ENCODE results near the gene TRMT2B. TPM values are rescaled to one million over a fixed set of nuclear protein-coding genes. Genes with fewer than 3 reads are reported as not detected.

Gene TRMT2B
- total and polyA plus RNA-seq, 4 donors, result 7.9 to 22.4 (median 14.8) TPM

DNA sequence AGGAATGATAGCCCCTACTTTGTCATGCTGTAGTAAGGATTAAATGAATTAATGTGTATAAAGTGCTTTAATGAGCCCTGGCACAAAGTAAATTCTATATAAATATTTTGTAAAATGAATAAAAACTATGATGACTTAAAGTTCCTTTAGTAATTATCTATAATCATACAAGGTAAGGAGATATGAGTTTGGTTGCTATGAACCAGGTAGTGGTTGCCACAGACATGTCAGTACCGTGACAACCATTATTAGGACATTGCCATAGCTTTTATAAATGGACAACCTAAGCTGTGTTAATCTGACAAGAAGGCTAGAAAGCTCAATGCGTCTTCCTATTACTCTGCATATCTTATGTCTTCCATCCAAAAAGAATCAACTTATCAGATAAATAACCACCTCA, 82.5 kb downstream of the TRMT2B start, which contains the start of gene ARL13A:
Gene ARL13A, plus strand, starts transcription at position 301 of the 400 bp plus-strand sequence. CDS start 3,982 bp downstream, outside the sequence.
- H3K27ac ChIP-seq (ENCODE audit: low read depth in 1 of 2, low read length in 1 of 2), result no peak within 1 kb of the TSS
- 81 to 100% methylated on average over 2 of the region's 2 CpGs for WGBS, 2 donors
- TF ChIP-seq, protein P1, sequence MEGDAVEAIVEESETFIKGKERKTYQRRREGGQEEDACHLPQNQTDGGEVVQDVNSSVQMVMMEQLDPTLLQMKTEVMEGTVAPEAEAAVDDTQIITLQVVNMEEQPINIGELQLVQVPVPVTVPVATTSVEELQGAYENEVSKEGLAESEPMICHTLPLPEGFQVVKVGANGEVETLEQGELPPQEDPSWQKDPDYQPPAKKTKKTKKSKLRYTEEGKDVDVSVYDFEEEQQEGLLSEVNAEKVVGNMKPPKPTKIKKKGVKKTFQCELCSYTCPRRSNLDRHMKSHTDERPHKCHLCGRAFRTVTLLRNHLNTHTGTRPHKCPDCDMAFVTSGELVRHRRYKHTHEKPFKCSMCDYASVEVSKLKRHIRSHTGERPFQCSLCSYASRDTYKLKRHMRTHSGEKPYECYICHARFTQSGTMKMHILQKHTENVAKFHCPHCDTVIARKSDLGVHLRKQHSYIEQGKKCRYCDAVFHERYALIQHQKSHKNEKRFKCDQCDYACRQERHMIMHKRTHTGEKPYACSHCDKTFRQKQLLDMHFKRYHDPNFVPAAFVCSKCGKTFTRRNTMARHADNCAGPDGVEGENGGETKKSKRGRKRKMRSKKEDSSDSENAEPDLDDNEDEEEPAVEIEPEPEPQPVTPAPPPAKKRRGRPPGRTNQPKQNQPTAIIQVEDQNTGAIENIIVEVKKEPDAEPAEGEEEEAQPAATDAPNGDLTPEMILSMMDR (IDR thresholded peaks at IDR 0.05; ENCODE audit: control extremely low read depth, extremely low read depth), result no peak
- ATAC-seq (ENCODE audit: insufficient read depth, low FRiP score), result no peak
- peaks cover 0 to 5% (median 0%) of the 10 kb centered on the region in 4 donors for H3K9me3 ChIP-seq (ENCODE audit: control insufficient read depth in 4 of 4, insufficient read depth in 3 of 4, low read length in 3 of 4)
- H3K36me3 ChIP-seq (ENCODE audit: control insufficient read depth in 4 of 4, insufficient read depth in 4 of 4, low read length in 4 of 4), result no peaks in the 10 kb centered on the region
- no peaks in the 10 kb centered on the region for H3K27me3 ChIP-seq (ENCODE audit: control insufficient read depth in 3 of 3, insufficient read depth in 3 of 3, low read length in 2 of 3)
- H3K9ac ChIP-seq (ENCODE audit: insufficient read depth in 1 of 2, low read length in 2 of 2), result no peak within 1 kb of the TSS
- H3K4me1 ChIP-seq (ENCODE audit: control insufficient read depth in 5 of 5, insufficient read depth in 5 of 5, low read length in 5 of 5), result no peaks in the 10 kb centered on the region
- DNase-seq, result no peak
- H3K4me3 ChIP-seq, result no peak within 1 kb of the TSS

DNA sequence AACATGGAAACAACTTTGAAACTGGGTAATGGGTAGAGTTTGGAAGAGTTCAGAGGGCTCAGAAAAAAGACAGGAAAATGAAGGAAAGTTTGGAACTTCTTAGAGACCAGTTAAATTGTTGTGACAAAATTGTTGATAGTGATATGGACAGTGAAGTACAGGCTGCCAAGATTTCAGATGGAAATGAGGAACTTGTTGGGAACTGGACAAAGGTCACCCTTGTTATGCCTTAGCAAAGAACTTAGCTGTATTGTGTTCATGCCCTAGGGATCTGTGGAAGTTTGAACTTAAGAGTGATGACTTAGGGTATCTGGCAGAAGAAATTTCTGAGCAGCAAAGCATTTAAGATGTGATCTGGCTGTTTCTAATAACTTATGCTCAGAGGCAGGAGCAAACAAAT, 87.5 kb downstream of the TRMT2B start:
- H3K36me3 ChIP-seq (ENCODE audit: control insufficient read depth in 4 of 4, insufficient read depth in 4 of 4, low read length in 4 of 4), result no peaks in the 10 kb centered on the region
- no peak overlapping the region for H3K9ac ChIP-seq (ENCODE audit: insufficient read depth in 1 of 2, low read length in 2 of 2)
- DNase-seq, result no peak
- no peak overlapping the region for H3K27ac ChIP-seq (ENCODE audit: low read depth in 1 of 2, low read length in 1 of 2)
- TF ChIP-seq, protein P1 (IDR thresholded peaks at IDR 0.05; ENCODE audit: control extremely low read depth, extremely low read depth), result no peak
- no peaks in the 10 kb centered on the region for H3K4me1 ChIP-seq (ENCODE audit: control insufficient read depth in 5 of 5, insufficient read depth in 5 of 5, low read length in 5 of 5)
- H3K9me3 ChIP-seq (ENCODE audit: control insufficient read depth in 4 of 4, insufficient read depth in 3 of 4, low read length in 3 of 4), result peaks cover 0 to 5% (median 0%) of the 10 kb centered on the region in 4 donors
- no peak for ATAC-seq (ENCODE audit: insufficient read depth, low FRiP score)
- H3K4me3 ChIP-seq, result no peak overlapping the region
- H3K27me3 ChIP-seq (ENCODE audit: control insufficient read depth in 3 of 3, insufficient read depth in 3 of 3, low read length in 2 of 3), result no peaks in the 10 kb centered on the region

DNA sequence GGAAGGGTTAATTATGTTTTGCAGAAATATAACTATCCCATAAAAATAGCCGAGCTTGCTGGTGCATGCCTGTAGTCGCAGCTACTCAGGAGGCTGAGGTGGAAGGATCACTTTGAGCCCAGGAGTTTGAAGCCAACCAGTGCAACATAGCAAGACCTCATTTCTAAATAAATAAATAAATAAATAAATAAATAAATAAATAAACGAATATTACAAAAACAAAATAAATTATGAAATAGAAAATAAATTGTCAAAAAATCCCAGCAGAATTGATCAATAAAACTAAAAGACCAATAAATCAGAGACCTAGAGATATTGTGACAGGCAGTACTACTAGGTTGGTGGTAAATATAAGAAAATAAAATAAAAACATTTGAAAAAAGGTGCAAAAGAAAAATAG, 89.1 kb downstream of the TRMT2B start:
- Histone ChIP-seq H3K27me3 (ENCODE audit: control insufficient read depth in 3 of 3, insufficient read depth in 3 of 3, low read length in 2 of 3) (no peaks in the 10 kb centered on the region), H3K36me3 (ENCODE audit: control insufficient read depth in 4 of 4, insufficient read depth in 4 of 4, low read length in 4 of 4) (no peaks in the 10 kb centered on the region), H3K27ac (ENCODE audit: low read depth in 1 of 2, low read length in 1 of 2) (no peak overlapping the region), H3K4me1 (ENCODE audit: control insufficient read depth in 5 of 5, insufficient read depth in 5 of 5, low read length in 5 of 5) (no peaks in the 10 kb centered on the region), H3K9ac (ENCODE audit: insufficient read depth in 1 of 2, low read length in 2 of 2) (no peak overlapping the region), H3K4me3 (no peak overlapping the region), H3K9me3 (ENCODE audit: control insufficient read depth in 4 of 4, insufficient read depth in 3 of 4, low read length in 3 of 4) (peaks cover 0 to 5% (median 0%) of the 10 kb centered on the region in 4 donors)
- DNase-seq (no peak), ATAC-seq (ENCODE audit: insufficient read depth, low FRiP score) (no peak)
- TF ChIP-seq, protein P1 (IDR thresholded peaks at IDR 0.05; ENCODE audit: control extremely low read depth, extremely low read depth), result no peak
- WGBS, 2 donors, result 86 to 94% methylated on average over 3 of the region's 3 CpGs

Other genes with a start within 250 kb of the TRMT2B start
- 10 to 100 TPM; 12.3 to 18.5 TPM for gene CSTF2, start 231.7 kb downstream of the TRMT2B start, total RNA-seq
- 10 to 100 TPM in 1 of 2 donors, 1 to 10 TPM in 1; 4.6 to 13.3 TPM for gene CSTF2, start 231.7 kb downstream of the TRMT2B start, polyA plus RNA-seq
- under 1 TPM in 1 of 2 donors, not detected in 1; 0.12 TPM for gene NOX1, start 177.8 kb downstream of the TRMT2B start, total RNA-seq
- under 1 TPM; 0.08 to 0.11 TPM for gene NOX1, start 177.8 kb downstream of the TRMT2B start, polyA plus RNA-seq
- gene XKRX, start 123.2 kb downstream of the TRMT2B start, total RNA-seq, result 1 to 10 TPM; 6.9 to 8.8 TPM
- gene XKRX, start 123.2 kb downstream of the TRMT2B start, polyA plus RNA-seq, result 1 to 10 TPM; 1.6 to 2.8 TPM
- not detected for gene ARL13A, start 82.4 kb downstream of the TRMT2B start, total RNA-seq
- not detected for gene ARL13A, start 82.4 kb downstream of the TRMT2B start, polyA plus RNA-seq
- 1 to 10 TPM; 1.0 to 6.4 TPM for gene TMEM35A, start 26.8 kb upstream of the TRMT2B start, total RNA-seq
- gene TMEM35A, start 26.8 kb upstream of the TRMT2B start, polyA plus RNA-seq, result under 1 TPM; 0.24 to 0.47 TPM
- gene CENPI, start 46.1 kb upstream of the TRMT2B start, total RNA-seq, result 1 to 10 TPM in 1 of 2 donors, under 1 TPM in 1; 0.71 to 7.5 TPM
- gene CENPI, start 46.1 kb upstream of the TRMT2B start, polyA plus RNA-seq, result under 1 TPM; 0.69 to 0.76 TPM
- gene DRP2, start 167.7 kb upstream of the TRMT2B start, total RNA-seq, result under 1 TPM; 0.03 to 0.74 TPM
- under 1 TPM in 1 of 2 donors, not detected in 1; 0.01 TPM for gene DRP2, start 167.7 kb upstream of the TRMT2B start, polyA plus RNA-seq
- gene TAF7L, start 239.2 kb upstream of the TRMT2B start, total RNA-seq, result under 1 TPM; 0.20 to 0.21 TPM
- gene TAF7L, start 239.2 kb upstream of the TRMT2B start, polyA plus RNA-seq, result under 1 TPM; 0.06 TPM

Measured in lung (tissue), 12 donors.